Heart right ventricle (tissue), 16 donors: ENCODE results near the gene URM1. TPM values are rescaled to one million over a fixed set of nuclear protein-coding genes. Genes with fewer than 3 reads are reported as not detected.

Experiments used
- ATAC-seq, 8 donors: fragments of 200-7000 bp; cut with Tn5 transposase; one replicate each; pipeline ENCODE4 v1.9.1; 2020; ENCODE audit warnings: mild to moderate bottlenecking in 8 of 8, moderate library complexity in 8 of 8, moderate number of reproducible peaks in 1 of 8
- DNase-seq, 2 donors: peaks; one replicate each; pipeline ENCODE4 v3.0.0-alpha.2; 2020
- H3K27ac ChIP-seq, 10 donors: fragments of 200-600 bp; sonication (generic) in 2 of 10; one replicate each; pipeline versions ENCODE4 v1.5.0 to v1.8.0; 2020 to 2022; ENCODE audit warnings: mild to moderate bottlenecking in 3 of 10
- H3K27me3 ChIP-seq, 7 donors: fragments of 200-600 bp; one replicate each; pipeline ENCODE4 v1.8.0; 2021 to 2022; ENCODE audit warnings: mild to moderate bottlenecking in 2 of 7
- H3K36me3 ChIP-seq, 9 donors: fragments of 200-600 bp; sonication (generic) in 1 of 9; one replicate each; pipeline versions ENCODE4 v1.5.0 to v1.8.0; 2020 to 2022; ENCODE audit warnings: mild to moderate bottlenecking in 2 of 9
- H3K4me1 ChIP-seq, 9 donors: fragments of 200-600 bp; sonication (generic) in 1 of 9; one replicate each; pipeline versions ENCODE4 v1.5.0 to v1.8.0; 2020 to 2022; ENCODE audit warnings: mild to moderate bottlenecking in 4 of 9
- H3K4me3 ChIP-seq, 10 donors: fragments of 200-600 bp; sonication (generic) in 2 of 10; one replicate each; pipeline versions ENCODE4 v1.5.0 to v1.8.0; 2020 to 2022; ENCODE audit warnings: mild to moderate bottlenecking in 7 of 10, moderate library complexity in 2 of 10
- H3K9me3 ChIP-seq, 11 donors: fragments of 200-600 bp in 10 of 11; sonication (generic) in 2 of 11; one replicate each; pipeline versions ENCODE4 v1.5.0 to v1.8.0; 2013 to 2022; ENCODE audit warnings: mild to moderate bottlenecking in 2 of 11, control low read depth in 1 of 11, moderate library complexity in 1 of 11
- WGBS, 2 donors: extraction: QIAGEN DNeasy Blood & Tissue Kit; methylation state at CpG; one replicate each; pipeline ENCODE4 v1.1.7; 2013; ENCODE audit warnings: inconsistent platforms in 1 of 2; 5-methylcytosine and 5-hydroxymethylcytosine counted together
- intact Hi-C, 10 donors: fragments of 100-400 bp; cut with DNase I; formaldehyde crosslinking; loops; one replicate each; pipeline versions ENCODE4 v1.11.1 to v1.14.2; 2022
- polyA plus RNA-seq, 2 donors: library from polyadenylated mRNA; stranded (reverse); fragments of 200-250 nt; gene quantifications; one replicate each; pipeline ENCODE4 v1.2.3, GENCODE V29; 2013
- total RNA-seq, 10 donors: library from RNA; stranded (reverse); fragmentation: NEBNext Ultra II Directional in 3 of 10; extraction: Animal tissue kit (Norgen Biotek cat#: 25700) in 3 of 10; gene quantifications; one replicate each; pipeline versions ENCODE4 v1.2.1 to v1.2.4, GENCODE V29; 2021 to 2023
- TF ChIP-seq, protein P1 (sequence below), 9 donors: fragments of 200-600 bp; sonication (generic) in 2 of 9; IDR thresholded peaks; one replicate each; pipeline versions ENCODE4 v1.5.0 to v1.8.0; 2021 to 2022; ENCODE audit warnings: antibody characterized with exemption in 9 of 9, mild to moderate bottlenecking in 5 of 9, moderate library complexity in 1 of 9
- donor health status: Arrhythmogenic right ventricular cardiomyopathy.
- donor health status: ischemic (EF 13 %, LVEDD 7.1; RV severe dilation, severe dysfunction).
- donor health status: healthy with polysubstance abuse.
- donor health status: DM: no; HTN: yes; CAD: no.
- donor health status: DM: no; HTN: no; CAD: no.
- donor health status: ischemic (EF 25% LVEDD 6.9; RV normal size, moderate dysfunction).
- donor health status: ischemic (EF 25% LVEDD 5.7; RV mildly dilated, moderate dysfunction).
- donor health status: healthy.
- donor health status: DM: yes; HTN: yes; CAD: no.
- donor health status: Ischemic cardiomyopathy.
- donor health status: ischemic (EF 35%, LVEDD 5.7; RV mildly dilated, moderate dysfunction).
- donor health status: nonischemic (EF 11% LVEDD 7.7; RV severe dilation, severe dysfunction).
- donor health status: DM: yes; HTN: yes; CAD: no.
- donor health status: PGD.
- donor health status: ischemic (EF 29% LVEDD 5.4; RV normal size, mild dysfunction).
- donor health status: nonischemic (EF 23%, LVEDD 6.1; RV moderate dilation, normal function).

URM1 gene
- total and polyA plus RNA-seq, 12 donors: 18.7 to 75.7 (median 51.2) TPM

DNA sequence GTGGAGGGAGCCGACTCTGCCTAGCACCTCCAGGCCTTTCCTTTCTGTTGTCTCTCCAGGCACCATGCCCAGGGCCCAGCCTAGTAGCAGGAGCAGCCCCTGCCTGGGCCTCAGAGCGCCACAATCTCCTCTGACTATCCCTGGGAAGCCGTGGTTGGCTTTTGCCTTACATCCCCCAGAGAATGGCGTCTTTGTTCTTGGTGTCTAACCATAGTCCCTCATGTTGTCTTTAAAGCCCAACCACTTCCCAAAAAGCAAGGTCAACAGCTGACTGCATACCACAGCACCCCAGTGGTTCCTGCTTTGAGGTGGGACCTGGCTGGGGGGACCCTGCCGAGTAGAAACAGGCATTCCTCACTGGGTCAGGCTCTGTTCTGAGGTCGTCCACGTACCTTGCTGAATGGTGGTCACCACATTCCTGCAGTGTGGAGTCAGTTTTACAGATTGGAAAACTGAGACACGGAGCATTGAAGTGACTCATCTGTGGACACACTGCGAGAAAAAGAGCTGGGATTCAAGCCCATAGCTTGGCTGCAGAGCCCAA lies 35.7 kb downstream of the URM1 start:
- TF ChIP-seq, protein P1, sequence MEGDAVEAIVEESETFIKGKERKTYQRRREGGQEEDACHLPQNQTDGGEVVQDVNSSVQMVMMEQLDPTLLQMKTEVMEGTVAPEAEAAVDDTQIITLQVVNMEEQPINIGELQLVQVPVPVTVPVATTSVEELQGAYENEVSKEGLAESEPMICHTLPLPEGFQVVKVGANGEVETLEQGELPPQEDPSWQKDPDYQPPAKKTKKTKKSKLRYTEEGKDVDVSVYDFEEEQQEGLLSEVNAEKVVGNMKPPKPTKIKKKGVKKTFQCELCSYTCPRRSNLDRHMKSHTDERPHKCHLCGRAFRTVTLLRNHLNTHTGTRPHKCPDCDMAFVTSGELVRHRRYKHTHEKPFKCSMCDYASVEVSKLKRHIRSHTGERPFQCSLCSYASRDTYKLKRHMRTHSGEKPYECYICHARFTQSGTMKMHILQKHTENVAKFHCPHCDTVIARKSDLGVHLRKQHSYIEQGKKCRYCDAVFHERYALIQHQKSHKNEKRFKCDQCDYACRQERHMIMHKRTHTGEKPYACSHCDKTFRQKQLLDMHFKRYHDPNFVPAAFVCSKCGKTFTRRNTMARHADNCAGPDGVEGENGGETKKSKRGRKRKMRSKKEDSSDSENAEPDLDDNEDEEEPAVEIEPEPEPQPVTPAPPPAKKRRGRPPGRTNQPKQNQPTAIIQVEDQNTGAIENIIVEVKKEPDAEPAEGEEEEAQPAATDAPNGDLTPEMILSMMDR (IDR thresholded peaks at IDR 0.05): no peak
- DNase-seq (no peak), ATAC-seq (no peak)
- Histone ChIP-seq H3K9me3 (no peaks in the 10 kb centered on the region), H3K4me1 (peaks cover 0 to 34% (median 5%) of the 10 kb centered on the region in 9 donors), H3K4me3 (no peak overlapping the region), H3K27ac (no peak overlapping the region), H3K27me3 (peaks cover 0 to 36% (median 8%) of the 10 kb centered on the region in 7 donors), H3K36me3 (no peaks in the 10 kb centered on the region)
- intact Hi-C loops: loop anchor here in 1 of 10 donors (5.0 kb wide), 1 partner anchor 45 kb away; no protein-coding TSS in a partner anchor
- WGBS, 2 donors: 76 to 79% methylated on average over 9 of the region's 9 CpGs

- no peak for DNase-seq
- ATAC-seq: no peak
- WGBS, 2 donors: 41% methylated on average over 26 of the region's 26 CpGs
- no peaks in the 10 kb centered on the region for H3K36me3 ChIP-seq
- TF ChIP-seq, protein P1 (IDR thresholded peaks at IDR 0.05): no peak
- H3K27ac ChIP-seq: no peak overlapping the region
- H3K4me1 ChIP-seq: peaks cover 0 to 39% (median 5%) of the 10 kb centered on the region in 9 donors
- no peak overlapping the region for H3K4me3 ChIP-seq
- peaks cover 0 to 49% (median 22%) of the 10 kb centered on the region in 7 donors for H3K27me3 ChIP-seq
- no peaks in the 10 kb centered on the region for H3K9me3 ChIP-seq
- intact Hi-C loops: loop anchor here in 1 of 10 donors (5.0 kb wide), 1 partner anchor 47 kb away; no protein-coding TSS in a partner anchor
Observed at GRCh38 chr9:128408963-128409431, 37.8 kb downstream of the URM1 start.

- 52 to 63% methylated on average over 8 of the region's 8 CpGs for WGBS, 2 donors
- peaks cover 0 to 54% (median 26%) of the 10 kb centered on the region in 7 donors for H3K27me3 ChIP-seq
- no peak overlapping the region for H3K27ac ChIP-seq
- ATAC-seq (no peak), DNase-seq (no peak)
- no peaks in the 10 kb centered on the region for H3K9me3 ChIP-seq
- intact Hi-C loops: loop anchor here in 1 of 10 donors (5.0 kb wide), 1 partner anchor 47 kb away; no protein-coding TSS in a partner anchor
- no peaks in the 10 kb centered on the region for H3K36me3 ChIP-seq
- TF ChIP-seq, protein P1 (IDR thresholded peaks at IDR 0.05): no peak
- H3K4me1 ChIP-seq: peaks cover 0 to 39% (median 5%) of the 10 kb centered on the region in 9 donors
- no peak overlapping the region for H3K4me3 ChIP-seq
Observed at GRCh38 chr9:128409450-128409849, 38.3 kb downstream of the URM1 start.

DNA sequence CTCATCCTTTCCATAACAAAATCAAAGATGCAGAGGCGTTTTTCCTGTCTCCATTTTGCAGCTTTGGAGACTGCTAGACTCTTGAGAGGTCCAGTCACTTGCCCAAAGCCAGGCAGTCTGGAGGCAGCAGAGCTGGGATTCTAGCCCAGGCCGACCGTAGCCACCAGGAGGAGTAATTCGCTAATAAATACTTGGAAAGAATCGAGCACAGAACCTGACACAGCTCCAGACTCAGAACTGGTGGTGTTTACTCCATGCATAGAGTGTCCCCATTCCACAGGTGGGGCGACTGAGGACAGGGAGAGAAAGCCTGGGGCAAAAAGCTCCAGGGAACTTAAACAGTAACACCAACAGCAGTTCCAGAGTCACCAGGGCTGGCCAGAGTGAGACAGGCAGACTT lies 38.8 kb downstream of the URM1 start:
- TF ChIP-seq, protein P1 (IDR thresholded peaks at IDR 0.05): peak in 6 of 9 donors; percentile 11 to 32 (median 17)
- intact Hi-C loops: loop anchor here in 8 of 10 donors (2.0 to 10.0 kb wide), 4 partner anchors 45 to 113 kb away; no protein-coding TSS in a partner anchor
- H3K27me3 ChIP-seq: peaks cover 0 to 59% (median 31%) of the 10 kb centered on the region in 7 donors
- ATAC-seq (peak in 3 of 8 donors; percentile 21 to 39 (median 28)), DNase-seq (no peak)
- H3K36me3 ChIP-seq: no peaks in the 10 kb centered on the region
- H3K4me1 ChIP-seq: peaks cover 0 to 39% (median 5%) of the 10 kb centered on the region in 9 donors
- 35 to 36% methylated on average over 6 of the region's 6 CpGs for WGBS, 2 donors
- no peaks in the 10 kb centered on the region for H3K9me3 ChIP-seq
- no peak overlapping the region for H3K27ac ChIP-seq
- H3K4me3 ChIP-seq: no peak overlapping the region
